Gastrocnemius medialis (tissue), 4 donors: ENCODE data around the gene SYNPR.

Source experiments
- CTCF ChIP-seq, 5 experiments: fragments of 450-650 bp in 3 of 5; fragments of 200-600 bp in 2 of 5; sonication (generic) in 2 of 5; IDR thresholded peaks in 4 of 5; conservative IDR thresholded peaks in 1 of 5; 1 replicate in 4 of 5; 2 replicates in 1 of 5; pipeline ENCODE4 v1.5.1; 2016 to 2019; ENCODE audit warnings: antibody characterized with exemption in 5 of 5, mild to moderate bottlenecking in 3 of 5, moderate library complexity in 3 of 5
- POLR2A ChIP-seq, 2 donors: fragments of 450-650 bp; IDR thresholded peaks; one replicate each; pipeline ENCODE4 v1.6.1; 2017; ENCODE audit warnings: antibody characterized with exemption in 2 of 2, mild to moderate bottlenecking in 2 of 2, moderate library complexity in 2 of 2

- TF ChIP-seq CTCF (IDR thresholded peaks at IDR 0.05 in 4 of 5, conservative IDR thresholded peaks at IDR 0.05 in 1 of 5) (no peak), POLR2A (IDR thresholded peaks at IDR 0.05) (no peak)
Measured at GRCh38 chr3:63642488-63642887, 364.4 kb downstream of the SYNPR start.
